HG02763 (cell line): ENCODE results near the gene ARHGAP5.

Source experiments
- ATAC-seq: cut with Tn5 transposase; IDR thresholded peaks from one replicate; pipeline ENCODE4 v1.9.1; 2021; ENCODE audit warnings: mild to moderate bottlenecking, moderate library complexity; ENCODE audit not compliant: unreplicated experiment

Gene ARHGAP5

GRCh38 chr14:32077081-32078022 lies at the start of gene ARHGAP5:
Gene ARHGAP5 (plus strand): TSS chr14:32077304. CDS start chr14:32090670, 13,366 bp downstream.
- ATAC-seq, result peak; percentile 33

GRCh38 chr14:32028599-32028998 lies 48.5 kb upstream of the ARHGAP5 start:
- no peak for ATAC-seq

- ATAC-seq, result no peak
Measured at GRCh38 chr14:32033543-32033942, 43.6 kb upstream of the ARHGAP5 start.

- no peak for ATAC-seq
Measured at GRCh38 chr14:32038876-32039275, 38.2 kb upstream of the ARHGAP5 start.

GRCh38 chr14:32039401-32040030 lies 37.6 kb upstream of the ARHGAP5 start:
- ATAC-seq, result no peak

GRCh38 chr14:32043624-32044023 lies 33.5 kb upstream of the ARHGAP5 start:
- no peak for ATAC-seq

- no peak for ATAC-seq
Measured at GRCh38 chr14:32044454-32044853, 32.6 kb upstream of the ARHGAP5 start.

- no peak for ATAC-seq
Measured at GRCh38 chr14:32047791-32048190, 29.3 kb upstream of the ARHGAP5 start.

GRCh38 chr14:32049361-32050088 lies 27.6 kb upstream of the ARHGAP5 start:
- ATAC-seq, result no peak

- ATAC-seq, result no peak
Measured at GRCh38 chr14:32050878-32051277, 26.2 kb upstream of the ARHGAP5 start.

- no peak for ATAC-seq
Measured at GRCh38 chr14:32054536-32054935, 22.6 kb upstream of the ARHGAP5 start.

- no peak for ATAC-seq
Measured at GRCh38 chr14:32055175-32055574, 21.9 kb upstream of the ARHGAP5 start.

GRCh38 chr14:32059702-32060101 lies 17.4 kb upstream of the ARHGAP5 start:
- no peak for ATAC-seq

- no peak for ATAC-seq
Measured at GRCh38 chr14:32064931-32065330, 12.2 kb upstream of the ARHGAP5 start.

GRCh38 chr14:32068708-32069107 lies 8.4 kb upstream of the ARHGAP5 start:
- ATAC-seq, result no peak

- no peak for ATAC-seq
Measured at GRCh38 chr14:32070282-32070681, 6.8 kb upstream of the ARHGAP5 start.

- no peak for ATAC-seq
Measured at GRCh38 chr14:32072676-32073075, 4.4 kb upstream of the ARHGAP5 start.

GRCh38 chr14:32073537-32074189 lies 3.4 kb upstream of the ARHGAP5 start:
- peak; percentile 18 for ATAC-seq

- no peak for ATAC-seq
Measured at GRCh38 chr14:32074887-32075572, 2.1 kb upstream of the ARHGAP5 start.

- peak; percentile 27 for ATAC-seq
Measured at GRCh38 chr14:32075672-32076277, 1.3 kb upstream of the ARHGAP5 start.
